Trophoblast cell (in vitro differentiated cells and primary cell): ENCODE results near the gene MYO1D.
A peak's percentile ranks its signal among the peaks of the same experiment; 100 is the strongest.

Source experiments
- DNase-seq, 2 donors: peaks; one replicate each; pipeline ENCODE4 v3.0.0-alpha.2; 2016
- H2AFZ ChIP-seq: 2 replicates; pipeline ENCODE4 v1.6.1; 2013; ENCODE audit warnings: low read length, moderate library complexity, mild to moderate bottlenecking; ENCODE audit not compliant: insufficient read depth, poor library complexity
- H2AK5ac ChIP-seq: 2 replicates; pipeline ENCODE4 v1.6.1; 2013; ENCODE audit warnings: mild to moderate bottlenecking, low read length
- H2BK120ac ChIP-seq: 2 replicates; pipeline ENCODE4 v1.6.1; 2013; ENCODE audit warnings: low read length, mild to moderate bottlenecking, moderate library complexity; ENCODE audit not compliant: insufficient read depth, poor library complexity
- H2BK12ac ChIP-seq: 2 replicates; pipeline ENCODE4 v1.6.1; 2013; ENCODE audit warnings: mild to moderate bottlenecking, low read length, moderate library complexity
- H2BK5ac ChIP-seq: 2 replicates; pipeline ENCODE4 v1.6.1; 2013; ENCODE audit warnings: low read length, low read depth, moderate library complexity, mild to moderate bottlenecking; ENCODE audit not compliant: poor library complexity
- H3K14ac ChIP-seq: 2 replicates; pipeline ENCODE4 v1.6.1; 2013; ENCODE audit warnings: mild to moderate bottlenecking, low read length
- H3K18ac ChIP-seq: 2 replicates; pipeline ENCODE4 v1.6.1; 2013; ENCODE audit warnings: mild to moderate bottlenecking, low read length
- H3K23ac ChIP-seq: 2 replicates; pipeline ENCODE4 v1.6.1; 2013; ENCODE audit warnings: low read length
- H3K27ac ChIP-seq: 2 replicates; pipeline ENCODE4 v1.5.1; 2013; ENCODE audit warnings: low read depth, mild to moderate bottlenecking, inconsistent platforms, low read length, moderate library complexity
- H3K27me3 ChIP-seq: 2 replicates; pipeline ENCODE4 v1.6.1; 2013; ENCODE audit warnings: inconsistent platforms, mild to moderate bottlenecking, low read length, moderate library complexity; ENCODE audit not compliant: insufficient read depth
- H3K36me3 ChIP-seq, 2 experiments: 1 replicate in 1 of 2; 2 replicates in 1 of 2; pipeline ENCODE4 v1.6.1; 2013; ENCODE audit warnings: low read length in 2 of 2, mild to moderate bottlenecking in 2 of 2, moderate library complexity in 1 of 2; ENCODE audit not compliant: insufficient read depth in 2 of 2, control insufficient read depth in 1 of 2
- H3K4ac ChIP-seq: 2 replicates; pipeline ENCODE4 v1.6.1; 2013; ENCODE audit warnings: low read depth, mild to moderate bottlenecking, low read length, moderate library complexity
- H3K4me1 ChIP-seq, 2 experiments: 1 replicate in 1 of 2; 2 replicates in 1 of 2; pipeline ENCODE4 v1.6.1; 2013; ENCODE audit warnings: low read length in 2 of 2, mild to moderate bottlenecking in 2 of 2, moderate library complexity in 1 of 2; ENCODE audit not compliant: insufficient read depth in 2 of 2, control insufficient read depth in 1 of 2
- H3K4me2 ChIP-seq: 2 replicates; pipeline ENCODE4 v1.6.1; 2013; ENCODE audit warnings: inconsistent platforms, mild to moderate bottlenecking, low read length, moderate library complexity
- H3K4me3 ChIP-seq: 2 replicates; pipeline ENCODE4 v1.5.1; 2013; ENCODE audit warnings: mild to moderate bottlenecking, low read depth, low read length, inconsistent platforms
- H3K79me1 ChIP-seq: one replicate; pipeline ENCODE4 v1.6.1; 2013; ENCODE audit warnings: low read length
- H3K79me2 ChIP-seq: 2 replicates; pipeline ENCODE4 v1.6.1; 2013; ENCODE audit warnings: low read length, mild to moderate bottlenecking; ENCODE audit not compliant: control insufficient read depth, insufficient read depth, poor library complexity
- H3K9ac ChIP-seq: 2 replicates; pipeline ENCODE4 v1.6.1; 2013; ENCODE audit warnings: mild to moderate bottlenecking, low read length
- H3K9me3 ChIP-seq: 2 replicates; pipeline ENCODE4 v1.6.1; 2013; ENCODE audit warnings: low read depth, mild to moderate bottlenecking, control low read depth, inconsistent platforms, low read length; ENCODE audit not compliant: insufficient read depth
- H4K12ac ChIP-seq: 2 replicates; pipeline ENCODE4 v1.6.1; 2013; ENCODE audit warnings: low read depth, mild to moderate bottlenecking, low read length, moderate library complexity
- H4K8ac ChIP-seq: 2 replicates; pipeline ENCODE4 v1.6.1; 2013; ENCODE audit warnings: low read depth, mild to moderate bottlenecking, low read length, moderate library complexity
- H4K91ac ChIP-seq: one replicate; pipeline ENCODE4 v1.6.1; 2013; ENCODE audit warnings: low read depth, mild to moderate bottlenecking, low read length, moderate library complexity
- WGBS: extraction: QIAGEN DNeasy Blood & Tissue Kit; methylation state at CpG from one replicate; pipeline ENCODE4 v1.1.7; 2013; ENCODE audit warnings: missing lambda C conversion rate; ENCODE audit not compliant: insufficient read length, insufficient coverage; ENCODE audit errors: extremely low coverage; 5-methylcytosine and 5-hydroxymethylcytosine counted together

Gene MYO1D

DNA sequence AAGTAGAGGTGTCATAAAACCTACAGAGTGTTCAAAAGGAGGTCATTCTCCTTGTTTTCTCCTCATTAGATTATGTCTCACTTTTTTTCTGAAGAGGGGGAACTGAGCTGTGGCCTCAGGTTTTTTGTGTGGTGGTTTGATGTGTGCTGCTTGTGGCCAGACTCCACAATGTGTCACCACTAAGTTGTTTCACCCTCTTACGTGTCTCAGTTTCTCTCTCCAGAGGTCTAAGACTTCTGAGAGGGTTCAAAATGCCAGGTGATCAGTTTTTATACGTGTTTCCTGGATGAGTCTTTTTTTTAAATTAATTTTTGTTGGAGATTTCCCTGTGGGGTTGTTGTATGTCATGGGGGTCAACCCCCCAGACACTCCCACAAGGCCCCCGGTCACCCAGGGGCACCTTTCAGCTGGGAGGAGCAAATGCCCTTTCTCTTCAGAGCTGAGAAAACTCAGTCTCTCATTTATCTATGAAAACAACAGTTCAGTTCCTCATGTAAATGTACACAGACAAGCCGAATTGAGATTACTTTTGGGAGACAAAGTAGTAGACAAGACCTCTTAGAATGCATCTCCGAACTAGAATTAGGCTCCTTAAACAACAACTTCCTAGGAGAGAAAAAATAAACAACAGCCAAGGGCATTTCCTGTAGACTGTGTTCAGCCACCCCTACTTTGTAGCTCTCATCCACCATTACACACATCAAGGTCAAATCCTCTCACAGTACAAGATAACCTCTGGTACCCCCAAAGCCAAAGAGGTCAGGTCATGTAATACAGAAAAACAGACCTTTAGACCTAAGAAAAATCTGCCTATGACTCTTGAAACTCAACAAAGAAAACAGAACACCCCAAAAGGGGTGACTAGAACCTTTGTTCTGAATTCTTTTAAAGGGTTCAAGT is 27.1 kb upstream of the MYO1D start:
- Histone ChIP-seq H3K23ac (no peak overlapping the region), H4K12ac (no peak overlapping the region), H3K79me1 (no peaks in the 10 kb centered on the region), H3K9ac (no peak overlapping the region), H3K4me3 (no peak overlapping the region), H2BK5ac (no peak overlapping the region), H3K9me3 (no peaks in the 10 kb centered on the region), H3K18ac (no peak overlapping the region), H3K36me3 (no peaks in the 10 kb centered on the region), H2BK12ac (no peak overlapping the region), H2AK5ac (no peak overlapping the region), H4K8ac (no peak overlapping the region), H3K79me2 (no peaks in the 10 kb centered on the region), H3K4me1 (no peaks in the 10 kb centered on the region), H3K27me3 (no peaks in the 10 kb centered on the region), H2BK120ac (no peak overlapping the region), H4K91ac (no peak overlapping the region), H3K4ac (no peak overlapping the region), H2AFZ (no peak overlapping the region), H3K27ac (no peak overlapping the region), H3K4me2 (no peak overlapping the region), H3K14ac (no peak overlapping the region)
- no CpG with 5 or more reads among the region's 5 CpGs for WGBS
- DNase-seq, result no peak

DNA sequence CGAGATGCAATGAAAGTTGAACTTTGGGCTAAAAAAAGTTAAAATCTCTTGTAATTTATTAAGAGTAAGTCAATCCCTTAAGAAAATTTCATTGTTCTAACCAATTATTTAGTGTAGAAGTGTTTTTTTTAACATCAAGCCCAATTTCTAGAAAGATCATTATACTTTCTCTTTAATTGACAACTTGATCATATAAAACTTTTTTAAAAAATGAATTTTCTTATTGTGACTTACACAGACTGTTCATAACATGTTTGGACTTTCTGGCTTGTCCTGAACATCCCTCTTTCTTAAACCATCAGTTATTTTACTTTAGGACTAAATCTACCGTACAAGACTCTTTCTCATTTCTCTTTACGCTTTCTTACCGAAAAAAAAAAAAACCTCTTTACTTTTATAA is 24.8 kb upstream of the MYO1D start:
- Histone ChIP-seq H3K23ac (no peak overlapping the region), H3K79me1 (no peaks in the 10 kb centered on the region), H3K4me3 (no peak overlapping the region), H3K9me3 (no peaks in the 10 kb centered on the region), H3K4ac (no peak overlapping the region), H4K91ac (no peak overlapping the region), H2BK12ac (no peak overlapping the region), H2BK5ac (no peak overlapping the region), H3K27me3 (no peaks in the 10 kb centered on the region), H3K18ac (no peak overlapping the region), H3K14ac (no peak overlapping the region), H4K8ac (no peak overlapping the region), H4K12ac (no peak overlapping the region), H2BK120ac (no peak overlapping the region), H3K9ac (no peak overlapping the region), H3K27ac (no peak overlapping the region), H2AFZ (no peak overlapping the region), H3K79me2 (no peaks in the 10 kb centered on the region), H2AK5ac (no peak overlapping the region), H3K4me1 (no peaks in the 10 kb centered on the region), H3K4me2 (no peak overlapping the region), H3K36me3 (no peaks in the 10 kb centered on the region)
- WGBS, result 100% methylated on average over 3 of the region's 4 CpGs
- no peak for DNase-seq

- Histone ChIP-seq H4K12ac (no peak overlapping the region), H3K27ac (no peak overlapping the region), H4K8ac (no peak overlapping the region), H2BK120ac (no peak overlapping the region), H3K23ac (no peak overlapping the region), H3K4me2 (no peak overlapping the region), H3K9ac (no peak overlapping the region), H2BK5ac (no peak overlapping the region), H3K4me3 (no peak overlapping the region), H3K14ac (no peak overlapping the region), H3K79me2 (no peaks in the 10 kb centered on the region), H2BK12ac (no peak overlapping the region), H3K36me3 (no peaks in the 10 kb centered on the region), H2AFZ (no peak overlapping the region), H3K4ac (no peak overlapping the region), H4K91ac (no peak overlapping the region), H3K9me3 (no peaks in the 10 kb centered on the region), H2AK5ac (no peak overlapping the region), H3K18ac (no peak overlapping the region), H3K79me1 (no peaks in the 10 kb centered on the region), H3K4me1 (no peaks in the 10 kb centered on the region), H3K27me3 (no peaks in the 10 kb centered on the region)
- WGBS, result no CpG with 5 or more reads among the region's 2 CpGs
- DNase-seq, result no peak
Observed at GRCh38 chr17:32899236-32900013, 22.5 kb upstream of the MYO1D start.

GRCh38 chr17:32896647-32897258 is 19.8 kb upstream of the MYO1D start:
- Histone ChIP-seq H3K4me3 (no peak overlapping the region), H3K9me3 (no peaks in the 10 kb centered on the region), H3K4me2 (no peak overlapping the region), H3K4ac (no peak overlapping the region), H4K12ac (no peak overlapping the region), H3K27me3 (no peaks in the 10 kb centered on the region), H4K91ac (no peak overlapping the region), H3K27ac (no peak overlapping the region), H3K36me3 (no peaks in the 10 kb centered on the region), H2BK12ac (no peak overlapping the region), H3K4me1 (no peaks in the 10 kb centered on the region), H3K79me1 (no peaks in the 10 kb centered on the region), H3K18ac (no peak overlapping the region), H4K8ac (no peak overlapping the region), H3K14ac (no peak overlapping the region), H2AFZ (no peak overlapping the region), H3K79me2 (no peaks in the 10 kb centered on the region), H3K9ac (peak overlapping the region; percentile 36), H2BK5ac (no peak overlapping the region), H3K23ac (peak overlapping the region; percentile 25), H2BK120ac (no peak overlapping the region), H2AK5ac (no peak overlapping the region)
- DNase-seq, result no peak
- no CpG with 5 or more reads among the region's 2 CpGs for WGBS
